Measurements from ENCODE around the gene SYNE3.
"Not testable (repeated sequence)": the region's sequence is repeated elsewhere in the genome, so short reads cannot be mapped to it uniquely, and the experiment has no call there.

Gene SYNE3

DNA sequence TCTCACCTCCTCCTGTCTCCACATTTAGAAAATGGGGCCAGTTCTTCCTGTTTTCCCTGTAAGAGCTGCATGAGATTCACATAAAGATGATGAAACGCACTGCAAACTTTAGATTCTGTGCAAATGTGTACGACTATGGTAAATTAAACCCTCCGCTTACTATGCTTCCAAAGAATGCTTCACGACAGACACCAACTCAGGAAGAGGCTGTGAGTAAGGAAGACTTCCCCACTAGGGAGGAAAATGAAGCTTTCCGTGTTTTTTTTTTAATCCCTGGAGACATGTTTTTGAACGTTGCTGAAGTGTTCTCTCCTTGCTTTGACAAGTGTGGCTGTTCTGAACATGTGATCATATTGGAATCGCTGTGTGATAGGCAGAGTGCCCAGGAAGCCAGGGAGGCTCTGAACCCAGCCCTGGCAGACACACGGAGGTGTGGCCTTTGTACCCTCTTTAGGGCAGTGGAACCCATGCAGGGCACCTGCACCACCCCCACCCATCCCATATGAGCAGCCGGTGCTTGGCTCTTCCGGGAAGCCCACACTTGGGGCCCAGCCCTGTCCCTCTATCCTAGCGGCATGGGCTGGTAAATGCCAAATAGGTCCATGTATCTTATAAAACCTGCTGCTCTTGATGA, 7.5 kb upstream of the SYNE3 start:
- DNase-seq: peak; percentile 99

DNA sequence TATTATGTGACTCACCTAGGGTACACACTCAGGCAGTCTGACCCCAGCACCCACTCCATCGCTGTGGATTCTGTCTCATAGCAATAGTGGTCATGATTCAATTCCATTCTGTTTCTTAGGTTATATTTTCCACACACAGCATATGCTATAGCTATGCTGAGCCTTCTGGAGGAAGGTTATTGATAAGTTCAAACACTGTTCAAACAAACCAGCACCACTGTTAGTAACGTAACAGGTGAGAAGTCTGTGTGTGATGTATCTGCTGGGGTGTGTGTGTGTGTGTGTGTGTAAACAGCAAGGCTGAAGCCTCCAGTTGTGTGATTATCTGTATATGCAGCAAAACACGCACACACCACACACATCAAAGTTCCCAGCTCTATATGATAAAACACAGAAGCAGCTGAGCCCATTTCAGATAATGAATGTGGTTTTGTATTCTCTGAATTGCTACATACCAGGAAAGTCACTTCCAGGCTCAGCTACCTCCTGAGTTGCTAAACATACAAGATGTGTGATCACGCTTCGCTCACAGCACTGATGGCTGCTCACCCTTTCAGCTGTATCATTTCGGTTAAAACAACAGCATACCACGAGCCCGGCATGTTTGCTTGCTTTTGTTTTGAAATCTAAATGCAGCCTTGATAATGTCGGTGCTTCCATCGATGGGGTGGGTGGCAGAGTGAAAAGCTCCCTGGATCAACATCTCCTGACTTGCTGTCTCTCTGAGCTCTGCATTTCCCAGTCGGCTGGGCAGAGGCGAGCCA, 6.8 kb upstream of the SYNE3 start:
- peak; percentile 68 for DNase-seq

DNA sequence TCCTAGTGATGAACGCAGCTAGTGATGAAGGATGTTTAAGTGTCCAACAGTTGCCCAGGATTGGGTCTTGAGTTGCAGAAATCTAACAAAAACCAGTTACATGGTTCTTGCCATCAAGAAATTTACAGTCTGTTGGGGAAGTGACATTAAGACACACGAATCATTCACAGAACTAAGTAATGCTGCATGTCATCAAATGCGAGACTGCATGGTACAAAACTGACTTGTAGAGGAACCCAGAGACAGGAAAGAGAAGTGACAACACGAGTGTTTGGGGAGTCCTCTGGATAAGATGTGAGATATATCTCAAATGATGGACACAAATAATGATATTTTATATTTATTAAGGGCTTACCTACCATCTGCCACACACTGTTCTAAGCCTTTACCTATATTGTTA, 6.1 kb upstream of the SYNE3 start:
- no peak for DNase-seq

DNA sequence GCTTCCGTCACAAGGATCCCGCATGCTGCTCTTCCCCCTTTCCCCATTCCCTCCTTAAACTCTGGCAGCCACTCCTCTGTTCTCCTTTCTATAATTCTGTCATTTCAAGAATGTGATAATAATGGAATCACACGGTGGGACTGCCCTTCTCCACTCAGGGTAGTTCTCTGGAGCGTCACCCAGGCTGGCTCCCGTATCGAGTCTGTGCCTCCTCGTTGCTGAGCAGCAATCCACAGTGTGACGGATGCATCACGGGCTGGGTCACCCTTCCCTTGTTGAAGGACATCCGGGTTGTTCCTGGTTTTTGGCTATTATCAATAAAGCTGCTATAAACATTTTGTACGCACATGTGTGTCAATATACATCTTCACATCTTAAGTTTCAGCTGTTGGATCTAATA, 5.7 kb upstream of the SYNE3 start:
- DNase-seq: no peak

DNA sequence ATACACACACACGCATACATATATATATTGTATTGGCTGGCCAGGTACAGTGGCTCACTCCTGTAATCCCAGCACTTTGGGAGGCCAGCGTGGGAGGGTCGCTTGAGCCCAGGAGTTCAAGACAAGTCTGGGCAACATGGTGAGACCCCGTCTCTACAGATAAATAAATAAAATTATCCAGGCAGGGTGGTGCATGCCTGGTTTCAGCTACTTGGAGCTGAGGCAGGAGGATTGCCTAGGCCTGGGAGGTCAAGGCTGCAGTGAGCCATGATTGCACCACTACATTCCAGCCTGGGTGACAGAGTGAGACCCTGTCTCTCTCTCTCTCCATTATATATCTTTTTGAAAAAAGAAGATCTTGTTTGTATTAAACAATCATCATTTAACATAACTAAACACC, 4.6 kb upstream of the SYNE3 start:
- no peak for DNase-seq

DNA sequence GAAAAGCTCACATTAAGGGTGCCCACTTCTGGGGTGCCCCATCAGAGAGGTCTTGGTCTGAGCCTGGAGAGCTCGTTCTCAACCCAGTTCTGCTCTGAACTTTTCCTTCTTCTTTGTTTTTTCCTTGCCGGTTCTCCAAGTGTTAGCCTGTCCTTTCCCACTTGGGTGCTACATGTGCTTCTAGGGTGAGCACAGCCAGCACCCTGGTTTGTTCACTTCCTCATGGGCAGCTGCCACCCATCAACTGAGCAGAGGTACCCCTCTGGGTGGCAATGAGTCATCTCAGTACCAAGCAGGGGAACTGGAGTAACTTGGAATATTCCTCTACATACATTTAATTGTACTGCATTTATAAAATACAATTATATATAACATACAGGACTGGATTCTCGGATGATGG, 3.9 kb upstream of the SYNE3 start:
- no peak for DNase-seq

DNA sequence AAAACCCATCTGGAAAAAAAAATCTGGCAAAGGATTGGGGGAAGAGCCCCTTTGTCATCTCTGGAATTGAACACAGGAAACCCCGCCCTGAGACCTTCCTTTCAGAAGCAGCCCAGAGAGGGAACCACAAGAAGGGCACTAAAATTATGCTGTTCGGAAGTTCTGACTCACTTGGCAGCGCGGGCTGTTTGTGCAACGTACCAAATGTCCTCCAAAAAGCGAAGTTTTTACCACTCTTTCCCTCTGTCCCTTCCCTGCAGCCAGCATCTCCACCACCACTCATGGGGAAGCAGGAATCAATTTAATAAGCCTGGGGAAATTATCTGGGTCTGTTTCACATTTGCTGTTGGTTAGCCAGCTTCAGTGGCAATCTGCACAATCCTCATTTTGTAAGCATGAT, 3.2 kb upstream of the SYNE3 start:
- DNase-seq: peak; percentile 88

DNA sequence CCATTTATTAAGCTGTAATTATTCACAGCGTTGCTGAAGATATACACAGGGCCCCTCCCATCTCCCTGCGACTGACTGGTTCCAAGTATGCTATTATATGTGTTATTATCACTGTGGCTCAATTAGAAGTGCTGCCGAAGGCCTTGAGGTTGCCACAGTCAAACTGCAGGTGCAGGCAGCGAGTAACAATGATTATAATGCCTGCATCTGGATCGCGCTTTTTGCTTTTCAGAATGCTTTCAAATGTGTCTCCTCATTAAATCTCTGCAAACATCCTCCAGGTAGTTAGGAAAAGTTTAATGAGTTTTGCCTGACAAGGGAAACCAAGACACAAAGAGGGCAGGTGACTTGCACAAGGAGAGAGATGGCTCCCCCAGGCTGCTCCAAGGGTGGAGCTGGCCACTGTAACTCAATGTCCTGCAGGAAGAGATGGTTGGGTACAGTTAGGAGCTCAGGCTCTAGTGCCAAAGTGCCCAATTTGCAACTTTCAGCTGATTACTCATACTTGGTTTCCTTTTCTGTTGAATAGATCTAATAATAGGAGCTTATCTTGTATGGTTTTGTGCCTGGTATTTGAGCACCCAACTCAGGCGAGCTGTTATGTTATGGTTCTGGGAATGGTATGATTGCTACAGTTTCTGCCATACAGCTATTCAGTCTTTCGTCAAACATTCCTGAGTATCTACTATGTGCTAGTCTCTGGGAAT, 1.7 kb upstream of the SYNE3 start:
- DNase-seq: peak; percentile 44

DNA sequence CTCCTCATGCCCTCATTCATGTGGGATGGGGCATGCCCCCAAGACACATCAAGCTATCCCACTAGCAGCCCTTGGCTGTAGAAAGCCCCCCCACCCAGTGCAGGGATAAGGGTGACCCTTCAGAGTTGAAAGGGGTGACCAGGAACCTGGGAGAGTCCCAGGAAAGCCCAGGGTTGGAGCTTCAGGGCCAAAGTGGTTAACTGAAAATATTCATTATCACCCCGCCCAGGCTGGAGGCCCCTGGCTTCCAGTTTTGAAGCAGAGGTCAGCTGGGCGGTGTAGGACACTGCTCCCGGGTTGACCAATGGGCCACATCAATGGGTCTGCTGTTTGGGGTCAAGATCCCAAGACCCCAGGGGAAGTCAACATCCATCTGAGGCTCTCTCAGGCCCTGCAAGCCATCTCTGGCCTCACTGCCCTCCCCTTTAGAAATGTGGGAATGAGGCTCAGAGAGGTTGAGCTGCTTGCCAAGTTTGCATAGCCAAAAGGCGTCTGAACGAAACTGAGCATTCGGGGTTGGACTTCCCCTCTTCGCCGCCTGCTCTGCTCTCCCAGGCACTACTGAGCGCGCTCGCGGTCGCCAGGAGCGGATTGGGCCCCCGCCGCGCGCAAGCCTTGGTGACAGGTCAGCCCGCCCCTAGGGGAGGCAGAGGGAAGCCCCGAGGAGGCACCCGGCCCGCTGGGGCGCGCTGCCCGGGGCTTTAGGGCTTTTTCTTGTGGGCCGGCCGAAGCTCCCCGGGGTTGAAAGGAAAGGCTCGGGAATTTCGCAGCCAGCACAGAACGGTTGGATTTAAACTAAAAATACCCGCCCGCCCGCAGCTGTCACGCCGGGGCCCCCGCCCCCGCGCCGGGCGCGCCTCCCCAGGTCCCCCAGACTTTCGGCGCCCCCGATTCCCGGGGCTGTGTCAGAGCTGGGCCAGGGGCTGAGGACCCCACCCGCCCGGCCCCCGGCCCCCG, 576 bp downstream of the SYNE3 start:
- DNase-seq: peak; percentile 72

DNA sequence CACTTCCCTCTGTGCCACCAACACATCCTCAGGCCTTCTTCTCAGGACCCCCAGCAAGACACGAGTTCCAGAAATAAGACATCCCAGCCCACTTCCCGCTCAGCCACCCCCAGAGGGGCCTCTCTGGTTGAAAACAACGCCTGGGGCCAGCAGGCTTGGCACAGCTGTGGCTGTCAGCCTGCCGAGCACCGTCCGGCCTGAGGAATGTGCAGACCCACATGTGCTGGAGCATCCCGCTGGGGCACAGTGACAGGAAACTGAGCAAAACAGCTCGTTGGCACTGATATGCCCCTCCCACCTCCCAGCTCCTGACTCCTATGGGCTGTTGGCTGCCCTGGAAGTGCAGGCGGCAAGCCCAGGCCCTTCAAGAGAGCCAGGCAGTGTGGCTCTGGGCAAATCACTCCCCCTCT, 1.4 kb downstream of the SYNE3 start:
- DNase-seq: peak; percentile 85

DNA sequence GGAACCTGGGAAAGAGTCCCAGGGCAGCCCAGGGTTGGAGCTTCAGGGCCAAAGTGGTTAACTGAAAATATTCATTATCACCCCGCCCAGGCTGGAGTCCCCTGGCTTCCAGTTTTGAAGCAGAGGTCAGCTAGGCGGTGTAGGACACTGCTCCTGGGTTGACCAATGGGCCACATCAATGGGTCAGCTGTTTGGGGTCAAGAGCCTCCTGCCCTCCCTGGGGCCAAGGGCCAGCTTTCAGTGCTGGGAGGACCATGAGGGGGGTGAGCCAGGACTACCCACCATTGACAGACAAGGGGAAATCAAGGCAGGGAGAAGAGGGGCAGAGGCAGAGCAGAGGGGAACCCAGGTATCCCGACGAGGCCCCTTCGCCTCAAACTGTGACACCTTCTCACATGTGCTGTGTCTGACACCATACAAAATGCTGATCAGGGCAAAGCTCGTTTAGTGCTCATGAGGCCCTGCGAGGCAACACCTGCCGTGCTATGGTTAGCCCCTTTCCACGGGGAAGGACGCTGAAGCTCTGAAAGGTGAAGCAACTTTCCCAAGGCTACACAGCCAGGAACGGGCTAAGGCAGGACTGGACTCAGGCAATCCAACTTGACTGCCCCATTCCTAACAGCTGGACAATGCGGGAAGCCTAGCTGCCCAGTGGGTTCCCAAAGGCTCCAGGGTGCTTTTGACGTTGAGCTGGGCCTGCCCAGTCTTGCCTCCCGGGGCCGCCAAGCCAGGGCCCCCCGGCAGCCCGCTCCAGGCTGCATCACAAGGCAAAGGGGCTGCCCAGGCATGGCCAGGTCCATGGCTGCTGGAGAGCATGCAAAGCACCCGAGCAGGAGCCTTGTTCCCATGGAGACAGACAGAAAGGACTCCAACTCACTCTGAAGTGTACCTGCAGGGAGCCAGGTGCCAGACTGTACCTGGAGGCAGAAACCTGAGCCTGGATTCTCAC, 2.0 kb downstream of the SYNE3 start:
- no peak for DNase-seq

DNA sequence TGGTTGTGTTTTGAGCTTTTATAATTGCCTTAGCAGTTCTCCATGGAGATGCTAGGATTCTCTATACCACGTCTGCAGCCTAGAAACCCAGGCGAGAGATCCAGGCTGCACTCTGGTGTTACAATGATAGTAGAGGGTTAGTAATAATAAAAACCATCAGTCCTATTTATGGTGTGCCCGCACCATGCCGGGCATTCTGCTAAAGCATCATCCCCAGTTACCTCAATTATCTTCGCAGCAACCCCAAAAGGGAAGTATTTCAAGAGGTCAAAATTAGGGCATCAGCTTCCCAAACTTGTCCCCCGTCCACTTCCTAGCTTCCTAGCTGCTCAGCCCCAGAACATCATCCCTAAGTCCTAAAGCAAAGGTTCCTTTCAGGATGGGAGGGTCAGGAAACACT, 3.2 kb downstream of the SYNE3 start:
- no peak for DNase-seq

DNA sequence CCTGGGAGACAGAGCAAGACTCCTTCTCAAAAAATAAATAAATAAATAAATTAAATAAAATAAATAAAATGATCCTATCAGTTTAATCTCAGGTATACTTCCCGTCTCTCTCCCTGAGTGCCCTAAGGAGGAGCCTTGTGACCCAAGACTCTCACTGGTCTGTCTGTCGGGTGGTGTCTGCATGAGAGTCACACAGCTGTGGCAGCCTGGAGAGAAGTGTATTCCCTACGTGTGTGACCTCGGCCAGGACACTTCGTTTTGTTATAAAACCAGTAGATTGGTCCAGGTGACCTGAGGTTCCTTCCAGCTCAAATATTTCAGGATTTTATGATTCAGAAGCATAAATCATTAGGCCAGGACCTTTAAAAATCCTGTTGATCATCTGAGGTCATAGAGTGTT, 4.8 kb downstream of the SYNE3 start:
- DNase-seq: no peak

DNA sequence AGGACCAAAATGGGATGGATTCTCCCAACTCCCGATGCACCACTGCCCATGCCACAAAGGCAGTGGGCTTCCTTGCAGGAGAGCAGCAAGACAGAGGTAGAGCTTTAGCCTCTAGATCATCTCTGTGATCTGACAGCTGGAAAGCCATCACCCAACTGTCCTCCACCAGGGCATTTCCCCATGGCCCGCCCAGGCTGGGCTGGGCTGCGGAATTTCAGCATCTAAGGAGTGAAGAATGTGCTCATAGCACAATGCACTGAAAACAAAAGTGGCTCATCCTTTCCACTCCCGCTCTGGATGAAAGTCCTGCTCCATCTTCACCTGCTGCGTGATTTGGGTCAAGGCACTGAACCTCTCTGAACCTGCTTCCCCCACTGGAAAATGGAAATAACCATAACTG, 5.6 kb downstream of the SYNE3 start:
- no peak for DNase-seq

DNA sequence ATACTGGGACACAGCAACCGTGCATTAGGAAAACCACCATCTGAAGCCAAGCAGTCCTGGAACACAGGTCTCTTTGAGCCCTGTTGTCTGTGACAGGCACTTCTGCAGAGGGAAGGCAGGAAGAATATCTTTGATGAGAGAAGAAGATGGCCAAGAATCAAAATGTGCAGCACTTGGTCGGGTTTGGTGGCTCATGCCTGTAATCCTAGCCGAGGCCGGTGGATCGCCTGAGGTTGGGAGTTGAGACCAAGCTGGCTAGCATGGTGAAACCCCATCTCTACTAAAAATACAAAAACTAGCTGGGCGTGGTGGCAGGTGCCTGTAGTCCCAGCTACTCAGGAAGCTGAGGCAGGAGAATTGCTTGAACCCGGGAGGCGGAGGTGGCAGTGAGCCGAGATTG, 6.1 kb downstream of the SYNE3 start:
- not testable (repeated sequence) for DNase-seq

DNA sequence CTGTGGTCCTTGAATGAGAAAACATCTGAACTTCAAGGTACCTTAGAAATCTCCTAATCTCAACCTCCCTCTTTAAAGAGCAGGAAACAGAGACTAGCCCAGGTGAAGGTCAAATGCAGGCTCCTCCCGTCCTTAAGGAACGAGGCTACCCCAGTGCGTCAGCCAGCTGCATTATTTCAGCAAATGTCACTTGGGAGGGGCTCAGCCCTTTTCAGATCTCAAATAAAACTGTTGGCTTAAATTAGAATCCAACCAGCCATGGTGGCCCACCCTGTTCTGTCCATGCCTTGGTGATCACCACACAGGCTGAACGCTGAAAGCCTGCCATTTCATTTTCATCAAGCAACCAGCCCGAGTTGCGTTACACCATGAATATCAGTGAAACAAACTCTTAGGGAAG, 7.0 kb downstream of the SYNE3 start:
- no peak for DNase-seq

DNA sequence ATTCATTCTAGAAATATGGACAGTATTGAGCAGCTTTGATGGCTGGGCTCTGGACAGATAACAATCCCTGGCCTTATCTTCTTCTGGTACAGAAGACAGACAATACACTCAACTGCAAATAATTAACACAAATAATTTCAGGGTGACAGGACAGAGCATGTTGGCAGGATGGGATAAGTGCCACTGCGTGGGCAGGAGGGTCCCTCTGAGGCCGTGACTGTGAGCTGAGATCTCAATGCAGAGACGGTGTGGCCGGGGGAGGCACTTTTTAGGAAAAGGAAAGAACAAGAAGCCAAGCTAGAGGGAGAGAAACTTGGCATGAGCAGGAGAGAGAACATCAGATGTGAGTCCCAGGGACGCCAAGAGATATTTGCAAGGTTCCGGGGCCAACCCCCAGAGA, 8.1 kb downstream of the SYNE3 start:
- no peak for DNase-seq

DNA sequence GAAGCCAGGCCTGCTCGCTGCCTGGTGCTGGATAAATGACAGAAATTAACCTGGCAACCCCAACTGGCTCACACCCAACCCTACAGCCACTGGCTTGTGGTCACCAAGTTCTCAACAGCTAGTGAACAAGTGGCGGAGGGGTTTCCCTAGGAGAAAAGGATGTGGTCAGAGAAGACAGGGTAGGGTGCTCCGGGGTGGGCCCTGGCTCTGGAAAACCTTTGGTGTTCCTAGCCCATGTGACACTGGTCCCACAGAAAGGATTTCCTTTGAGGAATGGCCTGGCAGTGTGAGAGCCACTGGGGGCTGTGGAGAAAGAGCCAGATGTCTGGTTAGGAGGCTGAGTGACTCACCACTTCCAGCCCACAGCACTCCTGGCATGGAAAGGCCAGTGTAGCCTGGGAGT, 8.7 kb downstream of the SYNE3 start:
- DNase-seq: peak; percentile 61

DNA sequence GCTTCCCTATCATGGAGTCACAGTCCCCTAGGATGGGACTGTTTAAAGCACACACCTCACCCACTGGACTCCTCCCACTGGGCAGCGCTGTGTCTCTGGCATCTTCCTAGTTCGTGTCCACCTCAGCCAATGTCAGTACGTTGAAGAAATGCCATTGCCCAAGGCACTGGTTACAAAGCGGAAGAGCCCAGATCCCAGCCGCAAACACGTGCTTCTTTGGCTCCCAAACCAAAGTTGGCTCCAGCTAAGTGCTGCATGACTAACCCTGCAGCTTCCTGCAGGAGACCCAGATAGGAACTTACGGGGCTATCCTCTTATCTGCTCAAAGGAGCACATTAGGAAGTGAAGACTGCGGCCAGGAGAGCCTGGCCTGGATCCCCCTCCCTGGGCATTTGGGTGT, 9.3 kb downstream of the SYNE3 start:
- peak; percentile 62 for DNase-seq

DNA sequence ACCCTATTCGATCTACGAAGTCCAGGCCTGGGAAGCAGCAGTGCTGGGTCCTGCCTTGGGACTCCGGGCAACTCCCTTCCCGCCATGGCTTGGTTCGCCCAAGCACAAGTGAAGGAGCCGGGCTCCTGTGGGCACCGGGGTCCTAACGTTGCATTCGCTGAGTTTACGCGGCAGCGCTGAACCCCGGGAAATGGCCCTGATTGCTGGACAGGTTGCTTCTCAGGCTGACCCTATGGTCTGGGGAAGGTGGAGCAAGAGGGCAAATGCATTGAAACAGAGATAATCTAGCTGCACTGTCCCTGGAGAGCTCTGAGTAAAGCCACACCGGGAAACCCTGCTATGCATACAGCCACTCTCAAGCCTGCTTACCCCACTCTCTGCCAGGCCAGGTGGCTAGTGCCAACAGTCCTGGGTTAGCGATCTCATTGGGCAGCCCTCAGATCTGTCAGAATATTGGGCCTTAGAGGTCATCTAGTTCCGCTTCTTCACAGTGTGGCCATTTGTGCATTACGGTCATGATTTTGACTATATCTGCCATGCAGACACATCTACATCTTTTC, 11.3 kb downstream of the SYNE3 start:
- DNase-seq: no peak
